Omental fat pad (tissue), 4 donors: ENCODE data around the gene THAP8. TPM values are rescaled to one million over a fixed set of nuclear protein-coding genes. Genes with fewer than 3 reads are reported as not detected.
"Not testable (repeated sequence)": the region's sequence is repeated elsewhere in the genome, so short reads cannot be mapped to it uniquely, and the experiment has no call there.

Source experiments
- ATAC-seq: fragments of 150-250 bp; one replicate; pipeline ENCODE4 v1.9.1; 2016; ENCODE audit warnings: mild to moderate bottlenecking, moderate library complexity; ENCODE audit not compliant: low FRiP score
- DNase-seq: peaks from one replicate; pipeline ENCODE4 v3.0.0-alpha.2; 2019; ENCODE audit warnings: low spot score
- total RNA-seq, 4 donors: library from RNA; depleted of rRNA; stranded (reverse); fragments of >200 nt; gene quantifications; one replicate each; pipeline ENCODE4 v1.1.0, GENCODE V29; 2016
- TF ChIP-seq, protein P1 (sequence below), 3 donors: fragments of 450-650 bp; IDR thresholded peaks; one replicate each; pipeline ENCODE4 v1.5.1; 2016 to 2017; ENCODE audit warnings: antibody characterized with exemption in 3 of 3, mild to moderate bottlenecking in 3 of 3, moderate library complexity in 2 of 3

THAP8 gene
- total RNA-seq, 4 donors from 2014 or later = 2.0 to 10.4 (median 7.6) TPM

DNA sequence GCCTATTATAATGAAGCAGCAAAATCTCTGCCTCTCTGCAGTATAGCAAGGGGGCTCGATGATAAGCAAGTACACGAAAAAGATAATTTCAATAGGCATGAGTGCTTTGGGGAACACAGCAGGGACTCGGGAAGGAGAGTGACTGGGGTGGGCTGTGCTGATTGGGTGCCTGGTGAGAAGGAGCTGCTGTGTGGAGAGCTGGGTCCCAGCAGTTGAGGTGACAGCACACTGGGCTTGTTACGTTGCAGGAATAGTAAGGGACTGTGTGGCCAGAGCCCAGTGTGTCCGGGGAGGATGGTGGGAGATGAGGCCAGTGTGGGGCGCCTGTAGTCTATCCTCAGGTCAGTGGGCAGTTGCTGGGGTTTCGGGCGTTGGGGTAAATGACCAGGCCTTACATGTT lies 18.0 kb upstream of the THAP8 start:
- DNase-seq (no peak), ATAC-seq (no peak)
- TF ChIP-seq, protein P1, sequence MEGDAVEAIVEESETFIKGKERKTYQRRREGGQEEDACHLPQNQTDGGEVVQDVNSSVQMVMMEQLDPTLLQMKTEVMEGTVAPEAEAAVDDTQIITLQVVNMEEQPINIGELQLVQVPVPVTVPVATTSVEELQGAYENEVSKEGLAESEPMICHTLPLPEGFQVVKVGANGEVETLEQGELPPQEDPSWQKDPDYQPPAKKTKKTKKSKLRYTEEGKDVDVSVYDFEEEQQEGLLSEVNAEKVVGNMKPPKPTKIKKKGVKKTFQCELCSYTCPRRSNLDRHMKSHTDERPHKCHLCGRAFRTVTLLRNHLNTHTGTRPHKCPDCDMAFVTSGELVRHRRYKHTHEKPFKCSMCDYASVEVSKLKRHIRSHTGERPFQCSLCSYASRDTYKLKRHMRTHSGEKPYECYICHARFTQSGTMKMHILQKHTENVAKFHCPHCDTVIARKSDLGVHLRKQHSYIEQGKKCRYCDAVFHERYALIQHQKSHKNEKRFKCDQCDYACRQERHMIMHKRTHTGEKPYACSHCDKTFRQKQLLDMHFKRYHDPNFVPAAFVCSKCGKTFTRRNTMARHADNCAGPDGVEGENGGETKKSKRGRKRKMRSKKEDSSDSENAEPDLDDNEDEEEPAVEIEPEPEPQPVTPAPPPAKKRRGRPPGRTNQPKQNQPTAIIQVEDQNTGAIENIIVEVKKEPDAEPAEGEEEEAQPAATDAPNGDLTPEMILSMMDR (IDR thresholded peaks at IDR 0.05) = no peak

DNA sequence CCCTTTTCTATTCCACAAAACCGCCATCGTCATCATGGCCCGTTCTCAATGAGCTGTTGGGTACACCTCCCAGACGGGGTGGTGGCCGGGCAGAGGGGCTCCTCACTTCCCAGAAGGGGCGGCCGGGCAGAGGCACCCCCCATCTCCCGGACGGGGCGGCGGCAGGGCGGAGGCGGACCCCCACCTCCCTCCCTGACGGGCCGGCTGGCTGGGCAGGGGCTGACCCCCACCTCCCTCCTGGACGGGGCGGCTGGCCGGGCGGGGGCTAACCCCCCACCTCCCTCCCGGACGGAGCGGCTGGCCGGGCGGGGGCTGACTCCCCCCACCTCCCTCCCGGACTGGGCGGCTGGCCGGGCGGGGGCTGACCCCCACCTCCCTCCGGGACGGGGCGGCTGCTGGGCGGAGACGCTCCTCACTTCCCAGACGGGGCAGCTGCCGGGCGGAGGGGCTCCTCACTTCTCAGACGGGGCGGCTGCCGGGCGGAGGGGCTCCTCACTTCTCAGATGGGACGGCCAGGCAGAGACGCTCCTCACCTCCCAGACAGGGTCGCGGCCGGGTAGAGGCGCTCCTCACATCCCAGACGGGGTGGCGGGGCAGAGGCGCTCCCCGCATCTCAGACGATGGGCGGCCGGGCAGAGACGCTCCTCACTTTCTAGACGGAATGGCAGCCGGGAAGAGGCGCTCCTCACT lies 14.9 kb upstream of the THAP8 start:
- not testable (repeated sequence) for DNase-seq, ATAC-seq

DNA sequence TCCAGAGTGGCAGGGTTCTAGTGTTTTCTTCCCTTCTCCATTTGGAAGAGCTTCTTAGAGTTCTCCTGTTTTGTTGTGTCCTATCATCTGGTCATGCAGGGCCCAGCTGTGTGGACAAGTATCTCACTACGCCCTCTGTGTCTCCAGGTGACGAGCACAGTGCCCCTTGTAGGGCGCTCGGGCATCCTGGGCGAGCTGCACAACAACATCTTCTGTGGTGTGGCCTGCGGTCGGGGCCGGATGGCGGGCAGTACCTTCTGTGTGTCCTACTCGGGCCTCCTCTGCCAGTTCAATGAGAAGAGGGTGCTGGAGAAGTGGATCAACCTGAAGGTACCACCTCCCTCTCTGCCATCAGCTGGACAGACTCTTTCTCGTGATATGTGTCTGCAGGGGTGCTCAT lies 13.6 kb upstream of the THAP8 start:
- no peak for ATAC-seq
- TF ChIP-seq, protein P1 (IDR thresholded peaks at IDR 0.05) = no peak
- no peak for DNase-seq

DNA sequence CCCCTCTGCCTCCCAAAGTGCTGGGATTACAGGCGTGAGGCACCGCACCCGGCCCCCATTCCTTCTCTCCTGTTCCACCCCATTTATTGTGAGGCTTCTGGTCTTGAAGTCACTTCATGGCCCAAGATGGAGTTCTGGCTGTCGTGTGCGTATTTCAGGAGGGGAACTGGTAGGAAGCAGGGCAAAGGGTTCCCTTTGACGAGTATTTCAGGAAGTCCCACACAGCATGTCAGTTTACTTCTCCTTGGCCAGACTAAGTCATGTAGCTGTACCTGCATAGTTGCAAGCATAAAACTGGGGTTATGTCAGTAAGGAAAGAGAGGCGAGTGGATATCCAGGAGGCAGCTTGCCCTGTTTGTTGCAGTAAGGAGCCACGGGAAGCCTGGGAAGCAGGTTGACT lies 10.7 kb upstream of the THAP8 start:
- ATAC-seq = no peak
- TF ChIP-seq, protein P1 (IDR thresholded peaks at IDR 0.05) = no peak
- DNase-seq = no peak

DNA sequence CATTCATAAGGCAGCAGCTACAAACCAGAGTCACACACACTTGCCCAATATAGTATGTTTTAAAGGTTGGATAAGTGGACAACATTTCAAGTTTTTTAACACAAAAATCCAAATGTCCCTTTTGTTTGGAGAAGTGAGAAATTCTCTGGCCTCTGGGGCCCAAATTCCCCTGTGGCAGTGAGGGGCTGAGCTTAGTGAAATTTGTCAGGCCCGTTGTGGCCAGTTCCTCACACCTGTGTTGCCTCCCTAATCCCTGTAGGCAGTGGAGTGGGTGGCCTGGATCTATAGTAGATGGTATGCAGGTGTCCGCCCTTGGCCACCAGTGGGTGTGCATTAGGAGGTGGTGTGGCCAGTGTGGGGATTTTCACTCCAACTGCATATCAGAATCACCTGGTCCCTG lies 7.3 kb upstream of the THAP8 start:
- TF ChIP-seq, protein P1 (IDR thresholded peaks at IDR 0.05) = no peak
- DNase-seq = no peak

DNA sequence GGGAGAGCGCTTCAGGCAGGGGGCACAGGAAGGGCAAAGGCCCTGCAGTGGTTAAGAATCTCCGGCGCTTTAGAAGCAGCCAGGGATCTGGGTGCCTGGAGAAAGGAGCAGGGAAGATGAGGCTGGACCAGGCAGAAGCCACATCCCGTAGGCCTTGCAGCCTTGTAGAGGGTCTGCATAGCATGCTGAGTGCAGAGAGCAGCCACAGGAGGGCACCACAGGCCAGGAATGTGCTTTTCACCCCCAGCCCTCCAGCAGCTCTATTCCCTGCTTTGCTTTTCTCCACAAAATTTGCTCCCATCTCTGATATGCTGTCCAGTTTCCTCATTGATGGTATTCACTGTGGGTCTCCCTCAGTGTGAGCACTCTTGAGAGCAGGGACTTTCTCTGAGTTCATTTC lies 6.3 kb upstream of the THAP8 start:
- TF ChIP-seq, protein P1 (IDR thresholded peaks at IDR 0.05) = no peak
- peak; percentile 58 for ATAC-seq
- DNase-seq = no peak

More for the DNA sequence above, 7.3 kb upstream of the THAP8 start:
- no peak for ATAC-seq

DNA sequence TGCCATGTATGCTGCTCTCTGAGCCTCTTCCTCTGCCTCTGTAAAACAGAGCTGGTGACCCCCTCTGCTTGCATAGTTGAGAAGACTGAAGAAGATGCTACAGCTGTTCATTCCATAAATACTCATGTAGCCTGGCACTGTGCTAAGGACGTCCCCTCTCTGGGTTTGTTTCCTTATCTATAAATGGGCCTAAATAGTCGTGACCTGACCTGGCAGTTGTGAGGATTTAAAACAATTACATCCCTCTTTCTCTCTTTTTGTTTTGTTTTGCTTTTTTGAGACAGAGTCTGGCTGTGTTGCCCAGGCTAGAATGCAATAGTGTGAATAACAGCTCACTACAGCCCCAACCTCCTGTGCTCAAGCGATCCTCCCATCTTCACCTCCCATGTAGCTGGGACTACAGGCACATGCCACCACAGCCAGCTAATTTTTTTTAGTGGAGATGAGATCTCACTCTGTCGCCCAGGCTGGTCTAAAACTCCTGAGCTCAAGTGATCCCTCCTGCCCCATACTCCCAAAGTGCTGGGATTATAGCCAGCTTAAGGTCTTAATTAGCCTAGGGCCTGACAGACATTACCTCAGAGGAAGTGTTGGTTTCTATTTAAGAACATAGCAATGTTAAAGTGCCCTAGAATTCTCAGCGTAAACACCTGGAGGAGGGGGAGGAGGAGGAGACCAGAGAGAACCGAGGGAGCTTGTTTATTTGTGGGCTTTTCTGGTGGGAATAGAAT lies 5.3 kb upstream of the THAP8 start:
- TF ChIP-seq, protein P1 (IDR thresholded peaks at IDR 0.05) = no peak
- DNase-seq (no peak), ATAC-seq (no peak)
